WTC11 (cell line): ENCODE measurements around the gene NOPCHAP1. TPM values are rescaled to one million over a fixed set of nuclear protein-coding genes. Genes with fewer than 3 reads are reported as not detected.

Experiments used
- ATAC-seq: fragments of 200-7000 bp; cut with Tn5 transposase; 2 replicates; pipeline ENCODE4 v1.10.0; 2021; ENCODE audit warnings: mild to moderate bottlenecking, moderate library complexity
- CTCF ChIA-PET: fragments of 300-600 bp; sonication (Branson Sonifier 250); formaldehyde crosslinking; loops from one replicate; lab custom pipeline; 2021; ENCODE audit warnings: antibody characterized with exemption; lab: Charles Lee
- POLR2A ChIA-PET: fragments of 350-600 bp; sonication (Branson Sonifier 250); formaldehyde crosslinking; loops from one replicate; lab custom pipeline; 2021; ENCODE audit warnings: antibody characterized with exemption; lab: Charles Lee
- DNase-seq: peaks from one replicate; pipeline ENCODE4 v3.0.0; 2021; ENCODE audit warnings: low spot score
- H3K27ac Mint-ChIP-seq: 2 replicates; pipeline ENCODE4 v1.8.0; 2021; ENCODE audit warnings: mixed read lengths
- H3K27me3 Mint-ChIP-seq: 2 replicates; pipeline ENCODE4 v1.8.0; 2021; ENCODE audit warnings: low read depth, mild to moderate bottlenecking, moderate library complexity, mixed read lengths
- H3K36me3 Mint-ChIP-seq: 2 replicates; pipeline ENCODE4 v1.8.0; 2021; ENCODE audit warnings: mixed read lengths
- H3K4me1 Mint-ChIP-seq: 2 replicates; pipeline ENCODE4 v1.8.0; 2022; ENCODE audit warnings: mixed read lengths
- H3K4me3 Mint-ChIP-seq: 2 replicates; pipeline ENCODE4 v1.8.0; 2021; ENCODE audit warnings: mild to moderate bottlenecking, moderate library complexity, mixed read lengths
- H3K9me3 Mint-ChIP-seq: 2 replicates; pipeline ENCODE4 v1.8.0; 2021; ENCODE audit warnings: mixed read lengths
- CREB1 ChIP-seq: sonication (generic); formaldehyde crosslinking; IDR thresholded peaks from 2 replicates; pipeline ENCODE4 v1.8.0; 2023; ENCODE audit warnings: mild to moderate bottlenecking, missing genetic modification reagents
- ELF4 ChIP-seq: sonication (generic); formaldehyde crosslinking; IDR thresholded peaks from 2 replicates; pipeline ENCODE4 v1.8.1; 2022; ENCODE audit warnings: low read depth, mild to moderate bottlenecking, moderate library complexity, missing genetic modification reagents
- ESRRA ChIP-seq: sonication (generic); formaldehyde crosslinking; IDR thresholded peaks from 2 replicates; pipeline ENCODE4 v1.8.1; 2022; ENCODE audit warnings: mild to moderate bottlenecking, missing genetic modification reagents, borderline replicate concordance
- ETV6 ChIP-seq: sonication (generic); formaldehyde crosslinking; IDR thresholded peaks from 2 replicates; pipeline ENCODE4 v1.8.1; 2022; ENCODE audit warnings: mild to moderate bottlenecking, missing genetic modification reagents
- GRHL2 ChIP-seq: fragments of 250-450 bp; sonication (Bioruptor Pico); IDR thresholded peaks from 2 replicates; pipeline ENCODE4 v1.8.0; 2022; ENCODE audit warnings: mild to moderate bottlenecking, moderate library complexity; ENCODE audit not compliant: insufficient replicate concordance, severe bottlenecking
- MYBL2 ChIP-seq: sonication (generic); formaldehyde crosslinking; IDR thresholded peaks from 2 replicates; pipeline ENCODE4 v1.8.1; 2023; ENCODE audit warnings: mild to moderate bottlenecking, moderate library complexity, missing genetic modification reagents
- NFATC4 ChIP-seq: fragments of 250-450 bp; sonication (Bioruptor Pico); IDR thresholded peaks from 2 replicates; pipeline ENCODE4 v1.9.0; 2021; ENCODE audit warnings: mild to moderate bottlenecking
- PRRX2 ChIP-seq: fragments of 250-450 bp; sonication (Bioruptor Pico); IDR thresholded peaks from 2 replicates; pipeline ENCODE4 v1.8.0; 2021; ENCODE audit warnings: mild to moderate bottlenecking
- SOX15 ChIP-seq: fragments of 250-450 bp; sonication (Bioruptor Pico); IDR thresholded peaks from 2 replicates; pipeline ENCODE4 v1.9.0; 2021; ENCODE audit warnings: mild to moderate bottlenecking
- SP1 ChIP-seq: sonication (generic); formaldehyde crosslinking; conservative IDR thresholded peaks from 2 replicates; pipeline ENCODE4 v1.8.1; 2022; ENCODE audit warnings: missing genetic modification reagents
- TEAD1 ChIP-seq: sonication (generic); formaldehyde crosslinking; IDR thresholded peaks from 2 replicates; pipeline ENCODE4 v1.8.0; 2022; ENCODE audit warnings: mild to moderate bottlenecking, missing genetic modification reagents
- TEAD4 ChIP-seq: sonication (generic); formaldehyde crosslinking; IDR thresholded peaks from 2 replicates; pipeline ENCODE4 v1.8.0; 2022; ENCODE audit warnings: mild to moderate bottlenecking, missing genetic modification reagents
- ZNF219 ChIP-seq: sonication (generic); formaldehyde crosslinking; IDR thresholded peaks from 2 replicates; pipeline ENCODE4 v1.8.0; 2023; ENCODE audit warnings: missing genetic modification reagents, mild to moderate bottlenecking, borderline replicate concordance
- ZNF263 ChIP-seq: sonication (generic); formaldehyde crosslinking; IDR thresholded peaks from 2 replicates; pipeline ENCODE4 v1.8.1; 2022; ENCODE audit warnings: low read depth, mild to moderate bottlenecking, moderate library complexity, missing genetic modification reagents
- ZNF423 ChIP-seq: fragments of 250-450 bp; sonication (Bioruptor Pico); IDR thresholded peaks from 2 replicates; pipeline ENCODE4 v2.1.2; 2022; ENCODE audit warnings: mild to moderate bottlenecking, moderate library complexity
- ZNF671 ChIP-seq: fragments of 250-450 bp; sonication (Bioruptor Pico); IDR thresholded peaks from 2 replicates; pipeline ENCODE4 v1.8.0; 2021; ENCODE audit warnings: mild to moderate bottlenecking
- total RNA-seq: library from RNA; stranded (reverse); gene quantifications from 3 replicates; pipeline ENCODE4 v1.2.3, GENCODE V29; 2021
- TF ChIP-seq, protein P1 (sequence below): sonication (generic); formaldehyde crosslinking; IDR thresholded peaks from 2 replicates; pipeline ENCODE4 v1.8.1; 2022; ENCODE audit warnings: mild to moderate bottlenecking, missing genetic modification reagents, moderate library complexity, borderline replicate concordance
- TF ChIP-seq, protein P2 (sequence below): sonication (generic); formaldehyde crosslinking; IDR thresholded peaks from 2 replicates; pipeline ENCODE4 v1.8.0; 2022; ENCODE audit warnings: mild to moderate bottlenecking, missing genetic modification reagents
- TF ChIP-seq, protein P3 (sequence below): fragments of 250-450 bp; sonication (Bioruptor Pico); IDR thresholded peaks from 2 replicates; pipeline ENCODE4 v2.1.2; 2022; ENCODE audit warnings: mild to moderate bottlenecking, moderate library complexity
- TF ChIP-seq, protein P4 (sequence below): fragments of 250-450 bp; sonication (Bioruptor Pico); IDR thresholded peaks from 2 replicates; pipeline ENCODE4 v1.9.0; 2021; ENCODE audit warnings: moderate library complexity, mild to moderate bottlenecking, inconsistent platforms, borderline replicate concordance
- TF ChIP-seq, protein P5 (sequence below): sonication (generic); formaldehyde crosslinking; IDR thresholded peaks from 2 replicates; pipeline ENCODE4 v1.8.0; 2023; ENCODE audit warnings: missing genetic modification reagents, mild to moderate bottlenecking, borderline replicate concordance
- TF ChIP-seq, protein P6 (sequence below): sonication (generic); formaldehyde crosslinking; IDR thresholded peaks from 2 replicates; pipeline ENCODE4 v1.8.1; 2023; ENCODE audit warnings: mild to moderate bottlenecking, missing genetic modification reagents, moderate library complexity

NOPCHAP1 gene
- total RNA-seq, 1 experiment from 2014 or later = 34.8 TPM

DNA sequence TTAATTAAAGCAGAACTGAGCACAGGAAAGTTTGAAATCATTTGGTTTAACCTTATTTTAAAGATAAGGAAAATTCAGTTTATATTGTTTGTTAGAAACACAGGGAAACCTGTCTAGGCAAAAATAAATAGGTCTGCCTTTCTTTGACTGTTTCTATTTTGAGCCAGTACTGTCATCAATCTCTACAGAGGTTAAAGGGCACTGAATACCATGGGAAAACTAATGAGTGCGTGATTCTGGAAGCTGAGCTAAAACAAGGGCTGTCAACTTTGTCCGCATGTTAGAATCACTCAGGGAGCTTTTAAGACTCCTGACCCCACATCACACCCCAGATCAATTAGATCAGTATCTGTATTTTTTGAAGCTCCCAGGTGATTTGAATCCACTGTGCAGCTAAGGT, 38.8 kb downstream of the NOPCHAP1 start:
- ChIA-PET POLR2A (no interaction called here), CTCF (interaction anchor here (1.1 kb wide), 1 partner anchor 643 kb away, joined by 3 read pairs; no protein-coding TSS in a partner anchor)
- ATAC-seq = no peak

DNA sequence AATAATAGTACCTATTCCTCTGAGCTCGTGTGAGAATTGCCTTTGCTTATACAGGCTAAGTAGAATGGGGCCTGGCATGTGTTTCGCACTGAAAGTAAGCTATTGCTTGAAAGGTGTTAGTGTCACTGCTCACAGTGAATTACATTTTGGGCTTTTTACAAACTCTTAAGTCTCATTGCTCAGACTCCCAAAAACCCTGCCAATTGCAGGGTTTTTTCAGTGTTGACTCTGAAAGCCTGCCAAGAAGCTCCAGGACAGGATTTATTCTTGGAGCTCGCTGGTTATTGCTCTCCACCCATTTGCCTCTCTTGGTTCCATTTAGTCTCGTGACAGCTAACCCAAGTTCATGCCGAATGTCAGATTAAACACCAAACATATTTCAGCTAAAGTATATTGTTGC, 39.8 kb downstream of the NOPCHAP1 start:
- ChIA-PET POLR2A (no interaction called here), CTCF (interaction anchor here (0.8 to 1.1 kb wide), 2 partner anchors 27 to 644 kb away, joined by 3 read pairs; no protein-coding TSS in a partner anchor)
- no peaks in the 10 kb centered on the region for H3K27me3 Mint-ChIP-seq
- no peaks in the 10 kb centered on the region for H3K36me3 Mint-ChIP-seq
- DNase-seq = no peak
- no peaks in the 10 kb centered on the region for H3K9me3 Mint-ChIP-seq
- H3K4me3 Mint-ChIP-seq = no peak overlapping the region
- ATAC-seq = no peak
- H3K4me1 Mint-ChIP-seq = peaks cover 2% of the 10 kb centered on the region
- no peak for TF ChIP-seq CREB1
- TF ChIP-seq TEAD4 (CRISPR knock-in tag) = no peak
- TF ChIP-seq, protein P1, sequence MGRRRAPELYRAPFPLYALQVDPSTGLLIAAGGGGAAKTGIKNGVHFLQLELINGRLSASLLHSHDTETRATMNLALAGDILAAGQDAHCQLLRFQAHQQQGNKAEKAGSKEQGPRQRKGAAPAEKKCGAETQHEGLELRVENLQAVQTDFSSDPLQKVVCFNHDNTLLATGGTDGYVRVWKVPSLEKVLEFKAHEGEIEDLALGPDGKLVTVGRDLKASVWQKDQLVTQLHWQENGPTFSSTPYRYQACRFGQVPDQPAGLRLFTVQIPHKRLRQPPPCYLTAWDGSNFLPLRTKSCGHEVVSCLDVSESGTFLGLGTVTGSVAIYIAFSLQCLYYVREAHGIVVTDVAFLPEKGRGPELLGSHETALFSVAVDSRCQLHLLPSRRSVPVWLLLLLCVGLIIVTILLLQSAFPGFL (CRISPR knock-in tag) = no peak
- TF ChIP-seq ZNF671 (CRISPR knock-in tag) = no peak
- TF ChIP-seq TEAD1 (CRISPR knock-in tag) = no peak
- TF ChIP-seq ELF4 = no peak
- TF ChIP-seq SP1 (CRISPR knock-in tag) = no peak
- TF ChIP-seq, all 79 proteins: peak for 0
- no peak overlapping the region for H3K27ac Mint-ChIP-seq

More for the DNA sequence above, 38.8 kb downstream of the NOPCHAP1 start:
- Mint-ChIP-seq H3K36me3 (no peaks in the 10 kb centered on the region), H3K27ac (no peak overlapping the region), H3K27me3 (no peaks in the 10 kb centered on the region), H3K9me3 (no peaks in the 10 kb centered on the region), H3K4me1 (peaks cover 11% of the 10 kb centered on the region), H3K4me3 (no peak overlapping the region)
- TF ChIP-seq, protein P2, sequence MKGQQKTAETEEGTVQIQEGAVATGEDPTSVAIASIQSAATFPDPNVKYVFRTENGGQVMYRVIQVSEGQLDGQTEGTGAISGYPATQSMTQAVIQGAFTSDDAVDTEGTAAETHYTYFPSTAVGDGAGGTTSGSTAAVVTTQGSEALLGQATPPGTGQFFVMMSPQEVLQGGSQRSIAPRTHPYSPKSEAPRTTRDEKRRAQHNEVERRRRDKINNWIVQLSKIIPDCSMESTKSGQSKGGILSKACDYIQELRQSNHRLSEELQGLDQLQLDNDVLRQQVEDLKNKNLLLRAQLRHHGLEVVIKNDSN (CRISPR knock-in tag) = no peak
- TF ChIP-seq, protein P3, sequence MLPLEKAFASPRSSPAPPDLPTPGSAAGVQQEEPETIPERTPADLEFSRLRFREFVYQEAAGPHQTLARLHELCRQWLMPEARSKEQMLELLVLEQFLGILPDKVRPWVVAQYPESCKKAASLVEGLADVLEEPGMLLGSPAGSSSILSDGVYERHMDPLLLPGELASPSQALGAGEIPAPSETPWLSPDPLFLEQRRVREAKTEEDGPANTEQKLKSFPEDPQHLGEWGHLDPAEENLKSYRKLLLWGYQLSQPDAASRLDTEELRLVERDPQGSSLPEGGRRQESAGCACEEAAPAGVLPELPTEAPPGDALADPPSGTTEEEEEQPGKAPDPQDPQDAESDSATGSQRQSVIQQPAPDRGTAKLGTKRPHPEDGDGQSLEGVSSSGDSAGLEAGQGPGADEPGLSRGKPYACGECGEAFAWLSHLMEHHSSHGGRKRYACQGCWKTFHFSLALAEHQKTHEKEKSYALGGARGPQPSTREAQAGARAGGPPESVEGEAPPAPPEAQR (CRISPR knock-in tag) = no peak
- no peak for DNase-seq

DNA sequence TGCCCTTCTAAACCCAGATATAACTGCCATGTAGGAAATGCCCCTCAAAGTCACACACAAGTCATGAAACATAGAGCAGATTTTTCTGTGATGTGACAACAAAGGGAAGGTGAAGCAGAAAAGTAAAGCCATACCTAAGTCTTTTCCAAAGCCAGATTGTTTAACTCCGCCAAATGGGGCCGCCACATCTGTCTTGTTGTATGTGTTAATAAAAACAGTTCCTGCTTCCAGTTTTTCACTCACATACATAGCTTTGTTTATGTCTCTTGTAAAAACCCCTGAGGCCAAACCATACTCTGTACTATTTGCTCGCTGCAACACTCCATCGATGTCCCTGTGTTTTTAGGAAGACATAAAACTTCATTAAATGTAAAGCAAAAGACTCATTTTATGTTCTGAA, 40.3 kb downstream of the NOPCHAP1 start:
- ATAC-seq (no peak), DNase-seq (no peak)
- CTCF ChIA-PET = interaction anchor here (0.8 to 1.1 kb wide), 2 partner anchors 27 to 645 kb away, joined by 3 read pairs; no protein-coding TSS in a partner anchor

More for the DNA sequence above, 40.3 kb downstream of the NOPCHAP1 start:
- Mint-ChIP-seq H3K27me3 (no peaks in the 10 kb centered on the region), H3K36me3 (no peaks in the 10 kb centered on the region), H3K9me3 (no peaks in the 10 kb centered on the region), H3K27ac (no peak overlapping the region), H3K4me3 (no peak overlapping the region), H3K4me1 (no peaks in the 10 kb centered on the region)
- POLR2A ChIA-PET = no interaction called here
- no peak for TF ChIP-seq PRRX2
- no peak for TF ChIP-seq ETV6
- TF ChIP-seq GRHL2 (CRISPR knock-in tag) = no peak
- TF ChIP-seq SOX15 (CRISPR knock-in tag) = no peak
- no peak for TF ChIP-seq ZNF219 (CRISPR knock-in tag)
- no peak for TF ChIP-seq ZNF423
- no peak for TF ChIP-seq ZNF671 (CRISPR knock-in tag)
- no peak for TF ChIP-seq ZNF263 (CRISPR knock-in tag)
- TF ChIP-seq, protein P4, sequence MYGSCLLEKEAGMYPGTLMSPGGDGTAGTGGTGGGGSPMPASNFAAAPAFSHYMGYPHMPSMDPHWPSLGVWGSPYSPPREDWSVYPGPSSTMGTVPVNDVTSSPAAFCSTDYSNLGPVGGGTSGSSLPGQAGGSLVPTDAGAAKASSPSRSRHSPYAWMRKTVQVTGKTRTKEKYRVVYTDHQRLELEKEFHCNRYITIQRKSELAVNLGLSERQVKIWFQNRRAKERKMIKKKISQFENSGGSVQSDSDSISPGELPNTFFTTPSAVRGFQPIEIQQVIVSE = no peak
- TF ChIP-seq, protein P5, sequence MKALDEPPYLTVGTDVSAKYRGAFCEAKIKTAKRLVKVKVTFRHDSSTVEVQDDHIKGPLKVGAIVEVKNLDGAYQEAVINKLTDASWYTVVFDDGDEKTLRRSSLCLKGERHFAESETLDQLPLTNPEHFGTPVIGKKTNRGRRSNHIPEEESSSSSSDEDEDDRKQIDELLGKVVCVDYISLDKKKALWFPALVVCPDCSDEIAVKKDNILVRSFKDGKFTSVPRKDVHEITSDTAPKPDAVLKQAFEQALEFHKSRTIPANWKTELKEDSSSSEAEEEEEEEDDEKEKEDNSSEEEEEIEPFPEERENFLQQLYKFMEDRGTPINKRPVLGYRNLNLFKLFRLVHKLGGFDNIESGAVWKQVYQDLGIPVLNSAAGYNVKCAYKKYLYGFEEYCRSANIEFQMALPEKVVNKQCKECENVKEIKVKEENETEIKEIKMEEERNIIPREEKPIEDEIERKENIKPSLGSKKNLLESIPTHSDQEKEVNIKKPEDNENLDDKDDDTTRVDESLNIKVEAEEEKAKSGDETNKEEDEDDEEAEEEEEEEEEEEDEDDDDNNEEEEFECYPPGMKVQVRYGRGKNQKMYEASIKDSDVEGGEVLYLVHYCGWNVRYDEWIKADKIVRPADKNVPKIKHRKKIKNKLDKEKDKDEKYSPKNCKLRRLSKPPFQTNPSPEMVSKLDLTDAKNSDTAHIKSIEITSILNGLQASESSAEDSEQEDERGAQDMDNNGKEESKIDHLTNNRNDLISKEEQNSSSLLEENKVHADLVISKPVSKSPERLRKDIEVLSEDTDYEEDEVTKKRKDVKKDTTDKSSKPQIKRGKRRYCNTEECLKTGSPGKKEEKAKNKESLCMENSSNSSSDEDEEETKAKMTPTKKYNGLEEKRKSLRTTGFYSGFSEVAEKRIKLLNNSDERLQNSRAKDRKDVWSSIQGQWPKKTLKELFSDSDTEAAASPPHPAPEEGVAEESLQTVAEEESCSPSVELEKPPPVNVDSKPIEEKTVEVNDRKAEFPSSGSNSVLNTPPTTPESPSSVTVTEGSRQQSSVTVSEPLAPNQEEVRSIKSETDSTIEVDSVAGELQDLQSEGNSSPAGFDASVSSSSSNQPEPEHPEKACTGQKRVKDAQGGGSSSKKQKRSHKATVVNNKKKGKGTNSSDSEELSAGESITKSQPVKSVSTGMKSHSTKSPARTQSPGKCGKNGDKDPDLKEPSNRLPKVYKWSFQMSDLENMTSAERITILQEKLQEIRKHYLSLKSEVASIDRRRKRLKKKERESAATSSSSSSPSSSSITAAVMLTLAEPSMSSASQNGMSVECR = no peak
- TF ChIP-seq MYBL2 (CRISPR knock-in tag) = no peak
- no peak for TF ChIP-seq NFATC4 (CRISPR knock-in tag)
- TF ChIP-seq, protein P6, sequence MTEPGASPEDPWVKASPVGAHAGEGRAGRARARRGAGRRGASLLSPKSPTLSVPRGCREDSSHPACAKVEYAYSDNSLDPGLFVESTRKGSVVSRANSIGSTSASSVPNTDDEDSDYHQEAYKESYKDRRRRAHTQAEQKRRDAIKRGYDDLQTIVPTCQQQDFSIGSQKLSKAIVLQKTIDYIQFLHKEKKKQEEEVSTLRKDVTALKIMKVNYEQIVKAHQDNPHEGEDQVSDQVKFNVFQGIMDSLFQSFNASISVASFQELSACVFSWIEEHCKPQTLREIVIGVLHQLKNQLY = no peak
- no peak for TF ChIP-seq ESRRA (CRISPR knock-in tag)
